ENCODE measurements around the gene MOB3B.

The MOB3B gene

GRCh38 chr9:27462846-27463245 lies 66.8 kb downstream of the MOB3B start (continued):
- TF ChIP-seq ZNF148 (tag by site-specific recombination; IDR thresholded peaks at IDR 0.05; ENCODE audit: borderline replicate concordance) (no peak), ZNF629 (tag by site-specific recombination; IDR thresholded peaks at IDR 0.05) (no peak), PRDM10 (tag by site-specific recombination; IDR thresholded peaks at IDR 0.05) (no peak), ZBTB44 (tag by site-specific recombination; IDR thresholded peaks at IDR 0.05) (no peak)

- H3K36me3 ChIP-seq (ENCODE audit: control insufficient read depth in 2 of 2, insufficient read depth in 1 of 2, low read length in 2 of 2): no peaks in the 10 kb centered on the region
- no peak overlapping the region for H3K4me3 ChIP-seq (ENCODE audit: low read depth, low read length)
- ChIA-PET CTCF (interaction anchor here (0.6 kb wide), 1 partner anchor 1787 kb away, joined by 3 read pairs; no protein-coding TSS in a partner anchor), POLR2A (no interaction called here)
- no peak overlapping the region for H3K27ac ChIP-seq (ENCODE audit: extremely low read depth, low read depth, low read length)
- H3K4me1 ChIP-seq (ENCODE audit: control insufficient read depth, insufficient read depth, low read length): no peaks in the 10 kb centered on the region
- TF ChIP-seq ZSCAN5A (tag by site-specific recombination; IDR thresholded peaks at IDR 0.05) (no peak), ZIC2 (tag by site-specific recombination; IDR thresholded peaks at IDR 0.05) (no peak), ZNF548 (tag by site-specific recombination; IDR thresholded peaks at IDR 0.05) (no peak), PATZ1 (tag by site-specific recombination; IDR thresholded peaks at IDR 0.05) (no peak), ZNF350 (tag by site-specific recombination; IDR thresholded peaks at IDR 0.05) (no peak), ZNF701 (tag by site-specific recombination; IDR thresholded peaks at IDR 0.05) (no peak), FEZF1 (tag by site-specific recombination; IDR thresholded peaks at IDR 0.05) (no peak), ZNF76 (tag by site-specific recombination; IDR thresholded peaks at IDR 0.05; ENCODE audit: borderline replicate concordance, low read depth) (no peak)
- H3K9me3 ChIP-seq (ENCODE audit: control insufficient read depth, insufficient read depth, low read depth, low read length): no peaks in the 10 kb centered on the region
Measured at GRCh38 chr9:27462434-27462833, 67.2 kb downstream of the MOB3B start.

All from HEK293 (cell line).